Suppressor macrophage treated with lipopolysaccharide for 1 hour (primary cell): Measurements from ENCODE around the gene BOD1.

Experiments
- DNase-seq, 3 donors: peaks; one replicate each; pipeline ENCODE4 v3.0.0-alpha.2; 2020 to 2022

BOD1 gene

DNA sequence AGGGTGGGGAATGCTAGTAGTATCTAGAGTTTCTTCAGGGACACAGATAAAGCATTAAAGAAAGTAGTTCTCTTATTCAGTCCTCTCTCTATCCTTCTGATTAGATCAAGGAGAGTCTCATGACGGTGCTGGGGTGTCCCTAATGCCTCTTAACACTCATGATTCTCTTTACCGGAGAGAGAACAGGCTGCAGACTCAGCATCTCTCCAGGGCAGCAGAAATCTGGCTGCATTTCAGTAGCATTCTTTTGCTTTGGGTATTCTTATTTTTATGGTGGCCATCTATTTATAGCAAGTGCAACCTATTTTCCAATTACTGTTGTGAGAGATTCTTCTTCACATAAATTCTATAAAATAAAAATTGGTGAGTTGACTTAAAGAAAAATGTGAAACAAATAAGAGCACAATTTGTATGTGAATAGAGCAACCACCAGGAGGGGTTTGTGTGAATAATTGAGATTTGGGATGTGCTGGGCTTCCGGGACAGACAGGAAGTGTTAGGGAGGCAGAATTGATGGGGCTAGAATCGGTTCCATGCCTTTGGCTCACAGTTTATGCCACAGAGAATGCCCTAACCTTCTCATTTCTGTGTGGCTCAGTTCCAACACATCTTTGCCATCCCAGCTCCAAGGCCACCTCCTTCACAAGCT, 23.8 kb upstream of the BOD1 start:
- DNase-seq, result no peak

- no peak for DNase-seq
Observed at GRCh38 chr5:173638126-173639040, 21.9 kb upstream of the BOD1 start.

DNA sequence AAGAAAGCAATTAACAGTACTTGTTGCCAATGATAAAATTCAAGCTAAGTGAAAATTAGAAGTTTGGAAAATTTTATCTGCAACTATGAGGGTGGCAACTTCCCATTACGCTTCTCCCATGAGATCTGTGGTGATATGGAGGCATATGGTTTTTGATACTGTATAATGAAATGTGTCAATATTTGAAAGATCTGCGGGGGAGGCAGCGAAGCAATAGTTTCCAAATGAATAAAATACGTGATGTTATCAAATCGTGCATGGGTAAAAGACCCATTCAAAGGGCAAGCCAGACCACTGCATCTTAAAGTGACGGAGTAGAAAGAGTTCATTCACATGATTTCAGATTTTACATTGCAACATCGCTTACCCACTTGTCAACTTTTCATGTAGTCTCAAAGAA, 20.9 kb upstream of the BOD1 start:
- no peak for DNase-seq

GRCh38 chr5:173634465-173634983, 18.1 kb upstream of the BOD1 start:
- DNase-seq, result no peak

DNA sequence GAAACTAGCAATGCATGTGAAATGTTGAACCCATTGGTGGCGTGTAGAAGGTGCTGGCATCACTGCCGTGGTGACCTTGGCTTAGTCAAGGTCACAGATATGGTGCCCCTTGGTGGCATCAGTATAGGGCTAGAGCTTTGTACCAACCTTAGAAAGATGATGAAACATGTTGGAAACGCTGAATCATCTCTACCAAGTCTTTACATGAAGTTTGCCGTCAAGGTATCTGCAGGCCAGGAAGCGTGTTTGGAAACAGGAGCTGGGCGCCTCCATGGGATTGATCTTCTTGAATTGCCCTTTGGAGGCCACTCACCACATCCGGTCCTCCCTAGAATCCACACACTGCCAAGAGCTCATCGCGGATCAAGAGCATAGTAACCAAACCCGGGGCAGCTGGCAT, 16.9 kb upstream of the BOD1 start:
- DNase-seq, result no peak

- no peak for DNase-seq
Observed at GRCh38 chr5:173631478-173631877, 15.0 kb upstream of the BOD1 start.

DNA sequence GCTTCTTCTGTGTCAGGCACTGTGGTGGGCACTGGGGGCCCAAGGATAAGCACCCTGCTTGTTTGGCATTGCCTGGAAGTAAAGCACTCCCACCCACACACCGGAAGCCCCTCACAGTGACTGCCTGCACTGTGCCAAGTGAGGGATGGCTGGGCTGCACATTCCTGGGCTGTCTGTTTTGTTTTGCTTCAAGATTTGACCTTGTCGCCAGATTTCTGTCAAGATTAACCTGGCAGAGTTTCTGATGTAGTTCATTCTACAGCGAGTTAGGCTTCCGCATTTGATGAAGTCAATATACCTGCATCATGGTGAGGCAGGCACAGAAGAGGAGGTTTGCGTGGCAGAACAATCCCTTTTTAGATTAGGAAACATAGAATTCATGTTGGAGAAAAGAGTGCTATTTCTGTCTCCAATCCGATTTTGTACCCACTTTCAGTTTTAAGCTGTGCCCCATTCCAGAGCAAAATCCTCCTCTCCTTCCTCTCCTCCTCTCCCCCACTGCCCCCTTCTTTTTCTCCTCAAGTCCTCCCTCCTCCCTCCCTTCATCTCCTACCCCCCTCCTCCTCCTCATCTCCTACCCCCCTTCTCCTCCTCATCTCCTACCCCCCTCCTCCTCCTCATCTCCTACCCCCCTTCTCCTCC, 14.4 kb upstream of the BOD1 start:
- DNase-seq, result no peak

DNA sequence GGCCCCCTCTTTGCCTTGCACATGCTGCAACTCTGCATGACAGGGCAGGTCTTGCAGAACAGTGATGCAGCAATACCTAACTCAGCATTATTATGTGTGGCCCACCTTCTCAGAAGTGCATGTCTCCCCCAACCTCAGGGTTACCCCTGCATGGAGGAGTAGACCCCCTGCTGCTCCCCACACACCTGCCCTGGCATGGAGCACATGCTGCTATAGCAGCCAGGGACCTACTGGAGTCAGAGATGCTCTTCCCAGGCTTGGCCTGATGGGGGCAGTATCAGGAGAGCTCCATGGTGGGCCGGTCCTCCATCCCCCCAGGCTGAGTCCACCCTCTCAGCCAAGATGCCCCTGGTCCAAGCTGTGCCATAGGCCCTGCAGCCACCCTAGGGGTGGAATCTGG, 13.2 kb upstream of the BOD1 start:
- DNase-seq, result no peak

DNA sequence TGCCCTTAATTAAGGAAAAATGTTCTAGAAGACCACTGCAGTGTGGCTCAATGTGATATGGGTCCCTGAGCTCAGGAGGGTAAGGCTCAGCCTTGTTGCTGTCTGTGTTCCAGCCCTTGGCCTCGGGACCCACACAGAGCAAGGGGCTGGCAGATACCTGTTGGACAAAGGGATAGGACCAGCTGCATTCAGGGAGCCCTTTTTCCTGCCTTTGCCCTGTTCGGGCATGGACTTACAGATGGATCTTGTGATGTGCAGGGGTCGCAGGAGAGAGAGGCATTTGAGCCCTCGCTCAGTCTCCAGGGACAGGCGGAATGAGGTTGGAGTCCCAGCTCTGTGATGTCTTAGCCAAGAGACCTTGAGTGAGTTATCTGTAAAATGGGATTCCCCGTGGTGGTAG, 12.1 kb upstream of the BOD1 start:
- no peak for DNase-seq

DNA sequence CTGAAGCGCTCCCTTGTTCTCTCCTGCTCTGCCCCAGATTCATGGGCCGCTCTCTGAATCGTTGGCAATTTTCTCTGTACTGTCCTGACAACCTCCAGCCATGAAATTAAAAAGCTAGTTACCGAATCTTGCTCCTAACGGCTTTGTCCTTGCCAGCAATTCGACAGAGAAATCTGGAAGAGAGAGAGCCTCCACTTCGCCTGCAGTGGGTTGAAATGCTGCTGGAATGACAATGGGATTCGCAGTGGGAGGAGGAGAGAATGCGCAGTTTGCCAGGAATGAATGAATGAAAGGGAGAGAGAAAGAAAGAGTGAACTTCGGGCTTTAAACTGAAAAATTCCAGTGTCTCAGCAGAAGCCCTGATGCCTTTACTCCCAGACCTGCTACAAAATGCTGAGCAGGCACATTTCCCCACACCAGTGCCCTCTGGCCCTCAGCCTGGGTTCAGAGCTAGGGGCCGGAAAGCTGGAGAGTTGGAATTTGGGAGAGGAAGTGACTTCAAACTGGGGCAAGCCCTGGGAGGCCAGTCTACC, 11.5 kb upstream of the BOD1 start:
- no peak for DNase-seq

GRCh38 chr5:173627271-173627670, 10.8 kb upstream of the BOD1 start:
- DNase-seq, result no peak

GRCh38 chr5:173626505-173626820, 10.0 kb upstream of the BOD1 start:
- DNase-seq, result no peak

DNA sequence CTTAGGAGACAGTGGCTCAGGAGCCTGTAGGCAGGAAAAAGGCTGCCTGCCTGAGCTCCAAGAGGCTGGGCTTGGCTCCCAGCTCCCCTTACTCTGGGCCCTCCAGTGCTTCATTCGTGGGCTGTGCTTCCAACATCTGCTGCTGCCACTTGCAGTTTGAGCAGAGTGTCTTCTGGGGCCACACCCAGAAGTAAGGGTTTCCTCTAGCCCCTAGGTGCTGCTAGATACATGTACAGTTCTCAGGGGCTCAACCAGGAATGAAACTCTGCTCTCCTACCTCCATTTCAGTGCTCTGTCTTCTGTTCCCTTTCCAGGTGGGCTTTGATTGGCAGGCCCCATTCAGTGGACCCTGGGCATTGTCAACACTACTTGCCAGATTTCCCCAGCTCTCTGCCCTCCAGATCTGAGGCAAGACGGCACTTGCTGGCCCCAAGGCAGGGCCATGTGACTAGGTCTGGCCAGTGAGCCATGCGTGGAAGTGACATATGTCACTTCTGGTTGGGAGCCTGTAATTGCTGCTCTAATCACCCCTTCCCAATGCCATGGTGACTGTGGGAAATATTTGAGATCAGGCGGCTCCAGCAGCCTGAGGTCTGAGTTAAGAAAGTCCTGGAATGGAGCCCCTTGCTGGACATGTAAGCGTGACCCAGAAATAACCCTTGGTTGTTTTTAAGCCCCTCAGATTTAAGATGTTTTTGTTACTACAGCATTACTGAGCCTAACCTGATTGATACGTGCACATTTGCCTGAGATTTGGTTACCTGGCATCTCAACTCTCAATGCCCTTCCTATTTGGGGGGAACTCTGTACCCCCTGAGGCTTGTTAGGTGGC, 9.4 kb upstream of the BOD1 start:
- DNase-seq, result peak in 1 of 3 donors; percentile 28

DNA sequence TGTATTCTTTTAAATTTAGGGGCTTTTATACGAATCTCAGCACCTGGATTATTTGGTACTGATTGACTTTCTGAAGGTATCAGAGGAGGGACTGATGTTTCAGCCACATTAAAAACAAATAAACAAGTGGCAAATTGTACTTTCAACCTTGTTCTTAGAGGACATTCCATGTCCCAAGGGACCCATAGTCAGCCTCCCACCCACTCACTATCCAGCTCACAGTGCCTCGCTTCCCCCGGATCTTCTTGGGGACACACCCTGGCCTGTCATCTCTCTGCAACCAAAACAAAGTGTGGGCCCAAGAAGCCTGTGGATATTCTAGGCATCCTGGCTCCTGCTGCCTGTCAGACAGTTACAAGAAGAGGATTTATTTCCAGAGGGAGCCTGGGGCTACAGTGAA, 8.8 kb upstream of the BOD1 start:
- DNase-seq, result peak; percentile 48 to 61 (median 57)

- DNase-seq, result peak; percentile 30 to 50 (median 32)
Observed at GRCh38 chr5:173624282-173624681, 7.8 kb upstream of the BOD1 start.

GRCh38 chr5:173623789-173624188, 7.3 kb upstream of the BOD1 start:
- DNase-seq, result no peak

DNA sequence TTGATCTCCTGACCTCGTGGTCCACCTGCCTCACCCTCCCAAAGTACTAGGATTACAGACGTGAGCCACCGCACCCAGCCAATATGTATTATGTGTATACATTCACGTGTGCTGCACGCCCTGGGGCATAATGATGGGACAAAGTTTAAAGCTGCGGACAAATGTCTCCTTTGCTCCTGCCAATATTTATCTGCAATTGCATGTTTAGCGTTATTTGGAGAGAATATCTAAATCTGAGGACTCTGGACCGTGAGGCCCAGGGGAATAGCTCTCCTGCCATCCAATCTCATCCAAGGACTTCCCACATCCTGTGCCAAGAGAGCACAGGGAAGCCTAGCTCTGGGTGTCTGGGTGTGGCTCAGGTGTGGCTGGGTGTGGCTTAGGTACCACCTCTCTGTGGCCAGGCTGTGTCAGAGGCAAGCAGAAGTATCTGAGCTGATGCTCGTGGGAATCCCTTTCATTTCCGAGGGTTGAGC, 6.9 kb upstream of the BOD1 start:
- no peak for DNase-seq

- no peak for DNase-seq
Observed at GRCh38 chr5:173622183-173623047, 6.0 kb upstream of the BOD1 start.

DNA sequence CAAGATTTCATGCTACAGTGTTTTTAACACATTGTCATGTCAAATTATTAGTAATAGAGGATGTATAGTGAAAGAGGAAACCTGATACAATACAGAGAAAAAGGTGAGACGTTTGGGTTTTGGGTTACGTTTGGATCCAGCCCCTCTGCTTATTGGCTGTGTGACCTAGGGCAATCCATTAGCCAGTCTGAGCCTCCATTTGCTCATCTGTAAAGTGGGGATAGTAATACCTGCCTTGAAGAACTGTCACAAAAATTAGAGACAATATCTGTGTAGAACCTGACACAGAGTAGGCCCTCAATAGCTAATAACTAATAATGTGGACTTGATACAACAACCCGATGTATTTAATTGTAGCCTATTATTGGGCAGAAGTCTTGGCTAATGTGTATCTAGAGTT, 4.3 kb upstream of the BOD1 start:
- no peak for DNase-seq

- peak; percentile 68 to 78 (median 72) for DNase-seq
Observed at GRCh38 chr5:173618927-173619519, 2.6 kb upstream of the BOD1 start.
